SK-N-MC (cell line): ENCODE data around the gene L3MBTL4.

ENCODE experiments used
- DNase-seq: peaks from one replicate; pipeline ENCODE4 v3.0.0-alpha.2; 2011; ENCODE audit warnings: low read depth, low spot score
- H3K27ac ChIP-seq: fragments of 200-600 bp; sonication (generic); 2 replicates; pipeline ENCODE4 v1.5.1; 2016; ENCODE audit warnings: mixed run types
- H3K36me3 ChIP-seq: fragments of 200-600 bp; sonication (generic); 2 replicates; pipeline ENCODE4 v1.6.1; 2017; ENCODE audit warnings: antibody characterized with exemption, low read length, mixed read lengths; ENCODE audit not compliant: insufficient read depth
- H3K4me3 ChIP-seq: fragments of 200-600 bp; sonication (generic); 2 replicates; pipeline ENCODE4 v1.5.1; 2016
- H3K9ac ChIP-seq: fragments of 200-600 bp; sonication (generic); 2 replicates; pipeline ENCODE4 v1.8.0; 2017; ENCODE audit warnings: mixed run types, mixed read lengths; ENCODE audit not compliant: insufficient read length
- H3K9me3 ChIP-seq: fragments of 200-600 bp; sonication (generic); 2 replicates; pipeline ENCODE4 v1.6.1; 2017; ENCODE audit warnings: low read depth, mild to moderate bottlenecking, antibody characterized with exemption, low read length, moderate library complexity, mixed read lengths
- EZH2 ChIP-seq: fragments of 200-600 bp; sonication (generic); IDR thresholded peaks from one replicate; pipeline ENCODE4 v1.6.1; 2017; ENCODE audit warnings: antibody characterized with exemption
- FOXP2 ChIP-seq: optimal IDR thresholded peaks from 2 replicates; pipeline ENCODE3; 2011; ENCODE audit warnings: mild to moderate bottlenecking, moderate library complexity; ENCODE audit not compliant: insufficient read depth; ENCODE audit errors: extremely low read length, control extremely low read depth
- POLR2AphosphoS5 ChIP-seq: IDR thresholded peaks from 2 replicates; pipeline ENCODE4 v1.6.1; 2012; ENCODE audit warnings: mild to moderate bottlenecking, low read depth, low read length, borderline replicate concordance

The L3MBTL4 gene

DNA sequence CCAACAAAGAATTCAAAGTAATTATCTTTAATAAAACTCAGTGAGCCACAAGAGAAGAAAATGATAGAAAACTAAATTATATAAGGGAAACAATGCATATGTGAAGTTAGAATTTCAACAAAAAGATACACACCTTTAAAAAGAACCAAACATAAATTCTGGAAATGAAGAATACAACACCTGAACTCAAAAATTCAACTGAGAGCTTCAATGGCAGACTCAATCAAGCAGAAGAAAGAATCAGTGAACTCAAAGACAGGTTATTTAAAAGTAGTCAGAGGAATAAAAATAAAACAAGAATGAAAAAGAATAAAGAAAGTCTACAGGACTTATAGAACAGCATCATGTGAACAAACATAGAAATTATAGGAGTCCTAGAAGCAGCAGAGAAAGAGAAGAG, 73.4 kb downstream of the L3MBTL4 start:
- no peak overlapping the region for H3K27ac ChIP-seq
- H3K36me3 ChIP-seq: no peaks in the 10 kb centered on the region
- peaks cover 4% of the 10 kb centered on the region; the same call in 1 of the 2 replicates for H3K9me3 ChIP-seq
- H3K4me3 ChIP-seq: no peak overlapping the region
- DNase-seq: no peak
- no peak overlapping the region for H3K9ac ChIP-seq
- TF ChIP-seq EZH2 (no peak), FOXP2 (no peak), POLR2AphosphoS5 (no peak)

DNA sequence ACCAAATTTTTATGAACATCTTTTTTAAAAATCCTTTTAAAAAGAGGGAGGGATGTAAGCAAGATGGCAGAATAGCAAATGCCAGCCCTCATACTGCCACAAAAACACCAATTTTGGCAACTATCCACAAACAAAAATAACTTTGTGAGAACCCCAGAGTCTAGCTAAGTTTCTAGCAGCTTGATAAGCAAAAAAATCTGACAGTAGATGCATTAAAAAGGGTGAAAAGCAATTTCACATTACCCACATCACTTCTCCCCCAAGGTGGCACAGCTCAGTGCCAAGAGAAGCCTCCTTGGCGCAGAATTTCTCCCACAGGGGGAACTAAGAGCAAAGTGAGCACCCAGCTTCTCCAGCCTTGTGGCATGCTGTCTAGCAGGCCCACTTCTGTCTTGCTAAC, 74.6 kb downstream of the L3MBTL4 start:
- Histone ChIP-seq H3K4me3 (no peak overlapping the region), H3K9ac (no peak overlapping the region), H3K27ac (no peak overlapping the region), H3K36me3 (no peaks in the 10 kb centered on the region), H3K9me3 (peaks cover 4% of the 10 kb centered on the region; the same call in 1 of the 2 replicates)
- TF ChIP-seq FOXP2 (no peak), POLR2AphosphoS5 (no peak), EZH2 (no peak)
- DNase-seq: no peak

DNA sequence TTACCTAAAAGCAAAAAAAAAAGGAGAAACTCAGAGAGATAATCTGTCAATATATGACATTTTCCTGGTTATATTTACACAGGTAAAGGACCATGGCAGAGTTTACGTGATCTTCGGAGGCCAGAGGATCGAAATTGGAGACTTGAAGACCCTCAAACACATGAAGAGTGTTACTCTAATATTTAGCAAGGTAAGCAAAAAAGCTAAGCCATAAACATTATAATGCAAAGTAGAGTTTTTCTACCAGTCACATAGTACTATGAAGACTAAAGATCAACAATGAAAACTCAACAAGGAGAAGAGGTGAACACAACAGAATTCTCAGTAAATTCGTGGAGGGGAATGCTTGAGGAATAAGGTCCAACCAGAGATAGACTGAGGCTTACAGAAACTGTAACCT, 78.5 kb downstream of the L3MBTL4 start:
- no peak for TF ChIP-seq POLR2AphosphoS5
- TF ChIP-seq FOXP2: no peak
- TF ChIP-seq EZH2: no peak
- Histone ChIP-seq H3K36me3 (no peaks in the 10 kb centered on the region), H3K27ac (no peak overlapping the region), H3K9me3 (no peaks in the 10 kb centered on the region), H3K9ac (no peak overlapping the region), H3K4me3 (no peak overlapping the region)
- no peak for DNase-seq

DNA sequence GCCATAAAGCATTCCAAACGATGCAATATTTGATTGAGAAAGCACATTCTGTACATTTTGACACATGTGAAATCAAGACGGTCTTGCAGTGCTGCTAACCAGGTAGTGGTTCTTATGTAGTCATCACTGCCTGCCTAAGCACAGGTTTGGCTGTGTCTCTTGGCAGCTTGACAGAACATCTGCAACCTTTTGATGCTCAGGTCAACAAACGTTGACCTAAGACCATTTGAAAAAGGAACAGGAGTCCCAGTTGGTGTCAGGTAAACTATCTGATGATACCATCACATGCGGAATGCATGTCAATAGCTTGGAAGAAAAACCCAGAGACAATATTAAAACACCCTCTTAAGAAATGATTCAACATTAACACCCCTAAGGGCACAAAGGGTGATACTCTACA, 80.7 kb downstream of the L3MBTL4 start:
- DNase-seq: no peak
- no peaks in the 10 kb centered on the region for H3K36me3 ChIP-seq
- no peaks in the 10 kb centered on the region for H3K9me3 ChIP-seq
- no peak for TF ChIP-seq EZH2
- TF ChIP-seq FOXP2: no peak
- no peak overlapping the region for H3K27ac ChIP-seq
- no peak overlapping the region for H3K4me3 ChIP-seq
- H3K9ac ChIP-seq: no peak overlapping the region

- no peak for TF ChIP-seq EZH2
- no peak for TF ChIP-seq POLR2AphosphoS5
- TF ChIP-seq FOXP2: no peak
- Histone ChIP-seq H3K9ac (no peak overlapping the region), H3K9me3 (no peaks in the 10 kb centered on the region), H3K36me3 (no peaks in the 10 kb centered on the region), H3K27ac (no peak overlapping the region), H3K4me3 (no peak overlapping the region)
- no peak for DNase-seq
Observed at GRCh38 chr18:6331872-6332271, 82.8 kb downstream of the L3MBTL4 start.

- no peak overlapping the region for H3K9ac ChIP-seq
Observed at GRCh38 chr18:6330786-6331185, 83.9 kb downstream of the L3MBTL4 start.

DNA sequence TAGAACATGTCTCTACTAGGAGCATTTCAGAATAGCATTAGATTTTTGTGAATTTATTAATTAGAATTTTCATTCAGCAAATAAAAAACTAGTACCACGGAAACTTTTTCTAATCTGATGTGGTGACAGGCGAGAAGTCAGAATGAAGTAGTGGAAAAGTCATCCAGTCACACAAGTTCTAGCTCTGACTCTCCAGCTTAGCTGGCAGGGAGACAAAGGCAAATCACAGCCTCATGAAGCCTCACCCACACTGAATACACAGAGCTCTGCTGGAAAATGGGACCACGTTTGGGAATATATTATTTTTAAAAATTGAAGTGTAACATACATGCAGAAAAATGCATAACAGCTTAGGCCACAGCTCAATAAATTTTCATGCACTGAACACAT, 86.1 kb downstream of the L3MBTL4 start:
- H3K36me3 ChIP-seq: no peaks in the 10 kb centered on the region
- no peak for DNase-seq
- no peak overlapping the region for H3K27ac ChIP-seq
- H3K9me3 ChIP-seq: no peaks in the 10 kb centered on the region
- H3K4me3 ChIP-seq: no peak overlapping the region
- no peak for TF ChIP-seq EZH2
- TF ChIP-seq POLR2AphosphoS5: no peak
- no peak for TF ChIP-seq FOXP2
- no peak overlapping the region for H3K9ac ChIP-seq

More at GRCh38 chr18:6330786-6331185, 83.9 kb downstream of the L3MBTL4 start:
- DNase-seq: no peak
- TF ChIP-seq FOXP2 (no peak), EZH2 (no peak), POLR2AphosphoS5 (no peak)
- H3K27ac ChIP-seq: no peak overlapping the region
- no peak overlapping the region for H3K4me3 ChIP-seq
- H3K9me3 ChIP-seq: no peaks in the 10 kb centered on the region
- no peaks in the 10 kb centered on the region for H3K36me3 ChIP-seq

GRCh38 chr18:6327895-6328620, 86.7 kb downstream of the L3MBTL4 start:
- Histone ChIP-seq H3K27ac (no peak overlapping the region), H3K9ac (no peak overlapping the region), H3K4me3 (no peak overlapping the region), H3K36me3 (no peaks in the 10 kb centered on the region), H3K9me3 (no peaks in the 10 kb centered on the region)
- TF ChIP-seq FOXP2 (no peak), POLR2AphosphoS5 (no peak), EZH2 (no peak)
- no peak for DNase-seq

DNA sequence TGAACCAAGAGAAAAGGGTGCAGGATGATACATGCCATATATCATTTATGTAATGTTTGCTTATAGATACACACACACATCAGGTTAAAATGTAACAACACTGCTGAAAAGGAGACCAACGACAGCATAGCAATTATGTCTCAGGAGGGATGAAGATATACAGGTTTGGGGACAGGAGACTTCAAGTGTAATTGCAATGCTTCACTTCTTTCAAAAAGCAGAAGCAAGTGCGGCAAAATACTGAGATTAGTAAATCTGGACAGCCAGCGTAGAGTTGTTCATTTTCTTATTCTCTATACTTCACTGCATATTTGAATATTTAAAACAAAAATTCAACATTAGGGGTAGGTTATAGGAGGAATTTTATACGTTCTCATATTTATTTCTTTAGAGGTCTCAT, 87.2 kb downstream of the L3MBTL4 start:
- no peak overlapping the region for H3K27ac ChIP-seq
- DNase-seq: no peak
- H3K36me3 ChIP-seq: no peaks in the 10 kb centered on the region
- no peak overlapping the region for H3K4me3 ChIP-seq
- H3K9ac ChIP-seq: no peak overlapping the region
- TF ChIP-seq POLR2AphosphoS5 (no peak), FOXP2 (no peak), EZH2 (no peak)
- H3K9me3 ChIP-seq: no peaks in the 10 kb centered on the region
